Stimulated activated CD4-positive, alpha-beta T cell treated with anti-CD3 and anti-CD28 coated beads, Interleukin-1b, Interleukin-23, amount 100 ng/mL, for 24 hours (primary cell): ENCODE results near the gene STXBP5.

Experiments
- DNase-seq, 4 experiments: peaks; one replicate each; pipeline ENCODE4 v3.0.0-alpha.2; 2020; ENCODE audit warnings: low read depth in 4 of 4, low spot score in 1 of 4

The STXBP5 gene

GRCh38 chr6:147178355-147178754 lies 25.9 kb upstream of the STXBP5 start:
- no peak for DNase-seq

- DNase-seq: no peak
Measured at GRCh38 chr6:147179809-147180208, 24.4 kb upstream of the STXBP5 start.

- DNase-seq: no peak
Measured at GRCh38 chr6:147180926-147181325, 23.3 kb upstream of the STXBP5 start.

DNA sequence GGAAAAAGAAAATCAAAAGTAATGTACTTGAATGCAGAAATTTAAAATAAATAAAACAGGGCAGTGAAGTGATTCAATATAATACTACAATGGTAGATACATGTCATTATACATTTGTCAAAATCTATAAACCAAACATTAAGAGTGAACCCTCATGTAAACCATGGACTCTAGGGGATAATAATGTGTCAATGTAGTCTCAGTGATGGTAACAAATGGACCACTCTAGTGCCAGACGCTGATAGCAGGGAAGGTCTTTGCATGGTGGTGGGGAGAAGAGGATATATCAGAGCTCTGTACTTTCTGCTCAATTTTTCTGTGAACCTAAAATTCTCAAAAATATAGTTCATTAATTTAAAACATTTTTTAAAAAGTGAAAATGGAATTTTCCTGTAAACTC lies 19.8 kb upstream of the STXBP5 start:
- no peak for DNase-seq

GRCh38 chr6:147185216-147185615 lies 19.0 kb upstream of the STXBP5 start:
- no peak for DNase-seq

DNA sequence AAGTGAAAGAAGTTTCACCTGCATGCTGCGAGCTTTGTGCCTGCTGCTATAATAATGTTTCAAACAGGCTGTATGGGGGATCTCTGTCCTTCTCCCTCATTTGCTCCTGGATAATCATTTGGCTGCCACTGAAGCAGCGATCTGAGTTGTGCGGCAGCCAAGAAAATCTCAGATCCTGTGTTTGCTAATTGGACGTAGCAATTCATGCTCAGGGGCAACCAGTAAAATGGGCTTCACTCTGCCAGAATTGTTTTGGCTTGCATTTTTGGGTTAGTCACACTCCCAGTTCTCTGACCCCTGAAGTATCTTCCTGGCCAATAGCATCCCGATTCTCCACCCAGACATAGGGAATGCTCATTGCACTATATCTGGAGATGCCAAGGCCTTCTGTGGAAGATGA lies 13.7 kb upstream of the STXBP5 start:
- no peak for DNase-seq

DNA sequence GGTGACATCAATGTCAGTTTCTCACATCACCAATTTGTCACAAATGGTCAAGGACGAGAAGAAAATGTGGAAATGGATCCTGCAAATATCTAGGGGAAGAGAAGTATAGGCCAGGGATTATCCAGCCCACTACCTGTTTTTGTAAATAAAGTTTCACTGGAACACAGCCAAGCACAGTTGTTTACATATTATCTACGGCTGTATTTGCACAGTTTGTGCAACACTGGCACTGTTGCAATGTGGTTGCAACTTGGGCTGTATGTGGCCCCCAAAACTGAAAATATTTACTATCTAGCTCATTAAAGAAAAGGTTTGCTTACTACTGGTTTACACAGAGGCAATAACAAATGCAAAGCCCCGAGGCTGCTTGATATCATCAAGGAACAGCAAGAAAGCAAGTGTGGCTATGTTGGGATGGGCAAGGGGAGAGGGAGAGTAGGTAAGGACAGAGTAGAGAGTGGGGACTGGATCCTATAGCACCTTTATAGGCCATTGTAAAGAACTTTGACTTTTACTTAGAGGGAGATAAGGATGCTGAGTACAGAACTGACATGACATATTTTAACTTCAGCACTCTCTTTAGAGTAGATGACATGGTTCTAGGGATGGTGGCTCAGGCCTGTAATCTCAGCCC lies 11.8 kb upstream of the STXBP5 start:
- no peak for DNase-seq

DNA sequence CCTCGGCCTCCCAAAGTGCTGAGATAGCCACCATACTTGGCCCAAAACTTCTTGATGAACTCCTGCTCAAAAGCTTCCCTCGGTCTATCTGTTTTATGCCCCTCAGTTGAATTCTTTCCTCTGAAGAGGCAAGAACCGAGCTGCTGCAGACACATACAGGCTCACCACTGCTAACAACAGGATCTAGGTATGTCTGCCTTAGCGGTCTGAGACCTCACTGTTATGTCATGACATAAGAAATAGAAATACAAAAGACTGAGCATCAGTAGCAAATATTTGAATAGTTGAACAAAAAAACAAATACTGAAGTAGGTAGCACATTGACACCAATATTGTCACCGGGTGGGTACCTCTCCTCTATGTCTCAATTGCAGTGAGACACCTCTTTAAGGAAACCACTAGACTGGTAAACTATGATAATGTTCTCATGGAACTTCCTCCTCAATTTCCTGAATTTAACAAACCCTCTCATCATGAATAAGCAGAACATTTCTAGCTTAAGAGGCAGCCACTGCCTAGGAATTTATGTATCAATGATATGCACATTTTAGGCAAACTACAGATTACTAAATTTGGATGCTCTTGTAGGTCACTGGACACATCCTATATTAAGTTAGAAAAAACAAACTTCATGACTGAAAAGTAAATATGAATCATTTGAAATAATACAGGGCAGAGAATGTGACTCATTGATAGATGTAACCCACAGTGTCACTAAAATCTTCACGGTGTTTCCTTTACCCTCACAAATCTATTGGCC lies 9.4 kb upstream of the STXBP5 start:
- no peak for DNase-seq

DNA sequence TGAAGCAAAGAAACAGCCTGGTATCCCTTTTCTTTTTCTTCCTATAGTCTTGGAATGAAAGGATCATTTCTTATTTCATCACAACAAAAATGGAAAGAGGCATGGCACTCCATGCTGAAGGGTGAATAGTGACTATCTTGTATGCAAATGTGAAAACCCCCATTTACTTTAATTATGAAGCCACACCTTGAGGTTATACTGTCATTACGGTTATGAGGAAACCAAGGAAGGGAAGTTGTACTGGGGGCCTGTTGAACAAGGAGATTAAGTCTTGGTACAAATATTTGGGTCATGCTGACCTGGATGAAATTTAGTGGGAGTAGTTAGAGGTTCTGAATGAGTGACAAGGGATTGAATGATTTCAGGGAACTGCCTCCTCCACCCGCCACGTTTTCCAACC lies 8.7 kb upstream of the STXBP5 start:
- DNase-seq: no peak

- no peak for DNase-seq
Measured at GRCh38 chr6:147195987-147196386, 8.2 kb upstream of the STXBP5 start.

DNA sequence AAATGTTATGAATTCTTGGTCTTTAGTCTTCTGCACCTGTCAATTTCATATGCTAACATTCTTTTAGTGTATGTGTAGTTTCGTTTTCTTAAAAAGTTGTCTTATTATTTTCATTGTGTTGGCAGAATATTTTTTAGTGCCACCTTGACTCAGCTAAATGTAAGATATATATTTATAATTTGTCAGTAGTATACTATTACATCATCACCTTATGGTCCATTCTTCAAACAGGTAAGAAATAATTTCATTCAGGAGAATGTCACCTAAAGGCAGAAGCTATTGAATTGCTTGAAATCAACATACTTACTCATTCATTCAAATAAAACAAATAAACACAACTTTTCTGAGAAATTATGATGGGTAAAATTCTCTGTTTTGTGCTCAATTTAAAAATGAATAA lies 3.5 kb upstream of the STXBP5 start:
- no peak for DNase-seq

- no peak for DNase-seq
Measured at GRCh38 chr6:147201885-147202515, 2.2 kb upstream of the STXBP5 start.

- peak; percentile 49 to 65 (median 58) for DNase-seq
Measured at GRCh38 chr6:147202516-147203310, 1.5 kb upstream of the STXBP5 start.

DNA sequence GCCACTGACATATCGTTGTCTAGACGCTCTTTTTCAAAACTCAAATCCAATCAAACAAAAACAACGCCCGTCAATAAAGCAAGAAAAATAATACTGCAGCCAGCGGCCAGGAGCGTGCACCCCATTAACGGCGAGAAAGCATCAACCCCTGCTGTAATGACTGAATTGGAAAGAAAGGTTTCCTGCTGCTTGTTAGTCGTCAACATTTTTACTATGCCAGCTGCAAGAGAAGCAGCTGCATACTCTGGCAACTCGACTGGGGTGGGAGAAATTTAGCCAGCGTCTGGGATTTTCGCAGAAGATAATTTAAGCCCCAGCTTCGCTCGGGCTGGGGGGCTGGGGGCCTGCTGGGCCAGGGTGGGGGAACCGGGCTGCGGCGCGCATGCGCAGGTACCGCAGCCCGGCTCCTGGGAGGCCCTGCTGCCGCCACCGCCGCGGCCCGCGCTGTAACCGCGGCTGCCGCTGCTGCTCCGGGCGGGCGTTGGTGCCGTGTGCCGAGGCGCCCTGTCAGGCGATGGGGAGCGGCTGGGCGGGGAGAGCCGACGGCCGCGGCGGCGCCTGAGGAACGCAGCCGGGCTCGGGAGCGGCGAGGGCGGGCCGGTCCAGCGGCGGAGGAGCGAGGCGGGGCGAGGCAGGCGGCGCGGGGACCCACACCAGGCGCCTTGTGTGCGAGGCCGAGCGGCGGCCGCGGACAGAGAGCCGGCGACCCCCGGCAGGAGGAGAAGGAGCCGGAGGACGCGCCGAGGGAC lies 732 bp upstream of the STXBP5 start:
- peak; percentile 25 to 50 (median 38) for DNase-seq

DNA sequence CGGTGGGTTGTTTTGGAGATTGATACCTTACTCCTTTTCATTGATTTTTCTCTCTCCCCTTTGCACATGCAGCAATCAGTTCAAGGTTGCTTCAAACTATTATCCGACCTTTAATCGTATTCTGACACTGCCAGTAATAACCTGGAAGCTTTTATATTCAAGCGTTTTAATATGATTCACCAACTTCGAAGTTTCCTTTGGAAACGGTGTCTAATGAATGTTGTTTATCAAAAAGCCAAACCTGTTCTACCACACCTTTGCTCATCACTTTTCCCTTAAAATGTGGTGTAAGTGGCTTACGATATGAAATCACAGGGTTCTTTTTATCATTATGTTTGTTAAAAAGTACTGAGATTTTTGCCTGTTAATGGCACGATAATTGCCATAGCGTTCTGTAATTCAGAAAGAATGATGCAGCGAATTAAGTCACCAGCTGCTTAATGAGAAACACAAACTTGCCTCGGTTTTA lies 660 bp downstream of the STXBP5 start:
- DNase-seq: no peak

DNA sequence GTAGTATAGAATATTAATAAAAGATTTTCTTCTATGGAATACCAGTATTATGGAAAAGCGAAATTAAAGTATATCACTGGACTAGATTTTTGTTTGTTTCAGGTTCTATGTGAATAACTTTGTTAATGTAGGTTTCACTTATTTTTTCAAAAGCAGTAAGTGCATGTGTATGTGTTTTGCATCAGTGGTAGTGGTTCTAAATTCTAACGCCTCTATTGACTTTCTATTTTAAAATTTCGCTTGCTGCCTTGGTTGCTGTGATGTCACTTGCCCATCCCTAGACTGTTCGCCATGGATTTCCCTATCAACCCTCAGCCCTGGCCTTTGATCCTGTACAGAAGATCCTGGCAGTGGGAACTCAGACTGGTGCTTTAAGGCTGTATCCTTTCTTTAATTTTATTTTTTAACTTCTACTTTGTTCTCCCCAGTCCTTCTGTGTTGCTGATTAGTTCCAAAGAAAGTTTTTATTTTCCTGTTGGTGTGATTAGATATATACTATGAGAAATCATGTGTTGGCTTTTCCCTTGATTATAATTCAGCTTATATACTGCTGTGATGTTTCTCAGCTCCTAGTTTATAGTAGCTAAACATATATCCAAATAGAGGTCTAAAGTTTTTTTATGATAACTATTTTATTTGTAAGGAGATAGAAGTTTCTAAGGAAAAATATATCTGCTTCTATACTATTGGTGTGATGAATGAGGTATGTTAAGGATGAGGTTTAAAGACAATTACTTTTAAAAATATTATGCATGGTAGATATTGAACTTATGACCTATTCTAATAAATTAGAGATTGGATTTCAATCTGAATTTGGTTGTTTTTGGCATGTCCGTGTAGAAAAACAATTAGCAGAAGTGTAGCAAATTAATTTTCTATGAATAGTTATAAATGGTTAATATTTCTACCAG lies 1.7 kb downstream of the STXBP5 start:
- no peak for DNase-seq

- no peak for DNase-seq
Measured at GRCh38 chr6:147207351-147207750, 3.1 kb downstream of the STXBP5 start.

- DNase-seq: no peak
Measured at GRCh38 chr6:147207837-147208754, 3.9 kb downstream of the STXBP5 start.
